VCaP (cell line): Measurements from ENCODE around the gene VSTM4.

Source experiments
- H3K27ac ChIP-seq: fragments of 450-650 bp; 2 replicates; pipeline ENCODE4 v1.5.1; 2017
- CTCF ChIP-seq: fragments of 450-650 bp; conservative IDR thresholded peaks from 2 replicates; pipeline ENCODE4 v1.5.1; 2017; ENCODE audit warnings: mild to moderate bottlenecking, moderate library complexity

Gene VSTM4

GRCh38 chr10:49024484-49024883 lies 90.8 kb downstream of the VSTM4 start:
- no peak for TF ChIP-seq CTCF
- H3K27ac ChIP-seq: no peak overlapping the region

GRCh38 chr10:49023752-49024151 lies 91.6 kb downstream of the VSTM4 start:
- H3K27ac ChIP-seq: peak overlapping the region; percentile 52
- no peak for TF ChIP-seq CTCF

- TF ChIP-seq CTCF: no peak
- H3K27ac ChIP-seq: peak overlapping the region; percentile 52
These were observed 92.3 kb downstream of the VSTM4 start for GRCh38 chr10:49023071-49023470.

GRCh38 chr10:49021685-49022084 lies 93.6 kb downstream of the VSTM4 start:
- no peak overlapping the region for H3K27ac ChIP-seq
- TF ChIP-seq CTCF: no peak

GRCh38 chr10:49015700-49016099 lies 99.6 kb downstream of the VSTM4 start:
- no peak for TF ChIP-seq CTCF
- H3K27ac ChIP-seq: no peak overlapping the region

- TF ChIP-seq CTCF: no peak
- no peak overlapping the region for H3K27ac ChIP-seq
These were observed 102.7 kb downstream of the VSTM4 start for GRCh38 chr10:49012603-49013002.

- H3K27ac ChIP-seq: no peak overlapping the region
- TF ChIP-seq CTCF: no peak
These were observed 103.6 kb downstream of the VSTM4 start for GRCh38 chr10:49011756-49012155.

GRCh38 chr10:49010865-49011264 lies 104.5 kb downstream of the VSTM4 start:
- no peak overlapping the region for H3K27ac ChIP-seq

More at GRCh38 chr10:49010865-49011264, 104.5 kb downstream of the VSTM4 start:
- no peak for TF ChIP-seq CTCF
